ENCODE measurements around the gene SLC16A7. TPM values are rescaled to one million over a fixed set of nuclear protein-coding genes. Genes with fewer than 3 reads are reported as not detected.
"Not testable (repeated sequence)": the region's sequence is repeated elsewhere in the genome, so short reads cannot be mapped to it uniquely, and the experiment has no call there.

Gene SLC16A7
- polyA plus RNA-seq, 6 donors from 2014 or later: 12.6 to 38.9 (median 29.1) TPM

- ATAC-seq (ENCODE audit: low read depth in 2 of 2) (no peak), DNase-seq (no peak)
- Mint-ChIP-seq H3K4me3 (peak overlapping the region; percentile 81 to 99 (median 94)), H3K27ac (peak overlapping the region; percentile 76 to 100 (median 92)), H3K9me3 (peaks cover 0 to 4% (median 0%) of the 10 kb centered on the region in 7 donors), H3K4me1 (peaks cover 21 to 35% (median 34%) of the 10 kb centered on the region in 3 donors), H3K36me3 (peaks cover 0 to 3% of the 10 kb centered on the region in 2 donors), H3K27me3 (no peaks in the 10 kb centered on the region)
Observed at GRCh38 chr12:59595565-59595882, 305 bp upstream of the SLC16A7 start.

- H3K4me3 Mint-ChIP-seq: peak overlapping the region; percentile 81 to 99 (median 94)
- peaks cover 21 to 46% (median 41%) of the 10 kb centered on the region in 3 donors for H3K4me1 Mint-ChIP-seq
- peaks cover 0 to 4% (median 0%) of the 10 kb centered on the region in 7 donors for H3K9me3 Mint-ChIP-seq
- no peaks in the 10 kb centered on the region for H3K27me3 Mint-ChIP-seq
- H3K36me3 Mint-ChIP-seq: peaks cover 0 to 7% of the 10 kb centered on the region in 2 donors
- peak overlapping the region; percentile 92 to 100 (median 100) for H3K27ac Mint-ChIP-seq
- ATAC-seq (ENCODE audit: low read depth in 2 of 2) (no peak), DNase-seq (no peak)
Observed at GRCh38 chr12:59597385-59597781, 1.6 kb downstream of the SLC16A7 start.

GRCh38 chr12:59600171-59600570, 4.3 kb downstream of the SLC16A7 start:
- peak overlapping the region in 2 of 6 donors; percentile 51 to 68 for H3K27ac Mint-ChIP-seq
- no peak for ATAC-seq (ENCODE audit: low read depth in 2 of 2)
- H3K9me3 Mint-ChIP-seq: peaks cover 0 to 4% (median 0%) of the 10 kb centered on the region in 7 donors
- H3K4me3 Mint-ChIP-seq: peak overlapping the region in 1 of 8 donors; percentile 61
- no peaks in the 10 kb centered on the region for H3K27me3 Mint-ChIP-seq
- peaks cover 35 to 63% (median 58%) of the 10 kb centered on the region in 3 donors for H3K4me1 Mint-ChIP-seq
- no peak for DNase-seq
- peaks cover 9 to 12% of the 10 kb centered on the region in 2 donors for H3K36me3 Mint-ChIP-seq

DNA sequence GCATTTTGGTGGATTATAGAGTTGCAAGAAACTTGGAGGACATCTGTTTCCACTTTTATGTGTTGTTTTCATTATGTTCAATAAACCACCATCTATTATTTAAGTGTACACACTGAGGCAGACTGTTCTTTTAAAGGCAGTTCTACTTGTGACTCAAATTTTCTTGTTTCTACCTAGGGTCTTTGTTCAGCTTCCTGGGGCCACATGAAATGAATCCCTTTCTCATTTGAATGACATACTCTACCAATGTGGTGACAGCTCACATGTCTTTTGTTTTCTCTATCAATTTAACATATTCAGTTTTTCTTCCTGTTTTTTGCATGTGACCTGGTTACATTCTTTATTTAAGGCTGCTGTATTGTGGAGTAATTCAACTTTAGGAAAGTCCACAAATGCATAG, 7.9 kb downstream of the SLC16A7 start:
- H3K9me3 Mint-ChIP-seq: no peaks in the 10 kb centered on the region
- no peak overlapping the region for H3K4me3 Mint-ChIP-seq
- H3K27ac Mint-ChIP-seq: peak overlapping the region in 2 of 6 donors; percentile 11 to 12
- peak; percentile 50 to 72 for ATAC-seq (ENCODE audit: low read depth in 2 of 2)
- no peak for DNase-seq
- no peaks in the 10 kb centered on the region for H3K27me3 Mint-ChIP-seq
- peaks cover 9 to 12% of the 10 kb centered on the region in 2 donors for H3K36me3 Mint-ChIP-seq
- peaks cover 24 to 45% (median 34%) of the 10 kb centered on the region in 3 donors for H3K4me1 Mint-ChIP-seq

DNA sequence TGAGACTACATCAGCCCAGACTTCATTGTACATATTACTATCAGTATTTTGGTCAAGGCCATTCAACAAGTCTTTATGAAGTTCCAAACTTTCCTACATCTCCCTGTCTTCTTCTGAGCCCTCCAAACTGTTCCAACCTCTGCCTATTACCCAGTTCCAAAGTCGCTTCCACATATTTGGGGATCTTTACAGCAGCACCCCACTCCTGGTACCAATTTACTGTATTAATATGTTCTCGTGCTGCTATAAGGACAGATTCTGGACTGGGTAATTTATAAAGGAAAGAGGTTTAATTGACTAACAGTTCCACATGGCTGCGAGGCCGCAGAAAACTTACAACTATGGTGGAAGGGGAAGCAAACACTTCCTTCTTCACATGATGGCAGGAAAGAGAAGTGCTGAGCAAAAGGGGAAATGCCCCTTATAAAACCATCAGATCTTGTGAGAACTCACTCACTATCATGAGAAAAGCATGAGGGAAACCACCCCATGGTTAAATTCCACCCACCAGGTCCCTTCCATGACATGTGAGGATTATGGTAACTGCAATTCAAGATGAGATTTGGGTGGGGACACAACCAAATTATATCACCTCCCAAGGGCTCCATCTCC, 17.1 kb downstream of the SLC16A7 start:
- Mint-ChIP-seq H3K27ac (peak overlapping the region in 5 of 6 donors; percentile 60 to 84 (median 63)), H3K4me3 (peak overlapping the region in 1 of 8 donors; percentile 1), H3K4me1 (peaks cover 0 to 11% (median 2%) of the 10 kb centered on the region in 3 donors), H3K9me3 (peaks cover 4 to 38% (median 32%) of the 10 kb centered on the region in 7 donors), H3K36me3 (peaks cover 16 to 25% of the 10 kb centered on the region in 2 donors)
- ATAC-seq (ENCODE audit: low read depth in 2 of 2): peak; percentile 41 to 77
- DNase-seq: peak; percentile 25
- not testable (repeated sequence) for H3K27me3 Mint-ChIP-seq

GRCh38 chr12:59615392-59616165, 19.8 kb downstream of the SLC16A7 start:
- peaks cover 4 to 31% (median 25%) of the 10 kb centered on the region in 7 donors for H3K9me3 Mint-ChIP-seq
- no peak overlapping the region for H3K4me3 Mint-ChIP-seq
- H3K27me3 Mint-ChIP-seq: no peaks in the 10 kb centered on the region
- ATAC-seq (ENCODE audit: low read depth in 2 of 2) (no peak), DNase-seq (no peak)
- peaks cover 11 to 16% (median 15%) of the 10 kb centered on the region in 3 donors for H3K4me1 Mint-ChIP-seq
- H3K36me3 Mint-ChIP-seq: peaks cover 16 to 24% of the 10 kb centered on the region in 2 donors
- H3K27ac Mint-ChIP-seq: peak overlapping the region in 1 of 6 donors; percentile 78

DNA sequence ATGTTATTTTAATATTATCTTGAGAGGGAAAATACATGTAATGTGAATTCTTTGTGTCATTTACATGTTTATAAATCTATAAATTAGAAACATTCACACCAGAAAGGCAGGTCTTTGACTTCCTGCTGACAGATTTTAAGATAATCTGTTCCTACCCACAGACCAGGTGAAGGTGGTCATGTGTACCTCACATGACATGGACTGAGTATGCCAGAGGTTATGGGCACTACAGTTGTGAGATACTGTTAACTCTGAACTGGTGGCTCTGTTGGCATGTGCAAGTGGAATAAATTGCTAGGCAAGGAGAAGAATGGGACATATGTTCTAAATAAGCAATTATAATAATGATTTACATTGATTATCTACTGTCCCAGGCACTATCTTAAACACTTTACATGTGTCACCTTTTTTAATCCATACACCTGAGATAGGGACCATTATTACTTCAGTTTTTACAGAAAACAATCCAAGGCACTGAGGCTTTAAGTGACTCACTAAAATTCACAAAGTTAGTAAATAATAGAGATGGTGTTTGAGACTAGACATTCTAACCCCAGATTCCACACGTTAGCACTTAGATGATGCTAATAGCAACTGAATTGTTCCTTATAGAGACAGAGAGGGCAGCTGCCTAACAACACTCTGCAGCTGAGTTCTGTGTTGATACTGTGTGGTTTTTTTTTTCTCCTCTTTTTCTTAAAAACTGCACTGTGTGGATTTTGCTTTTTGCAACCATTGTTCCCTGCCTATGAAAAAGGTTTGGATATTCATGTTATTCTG, 23.8 kb downstream of the SLC16A7 start:
- DNase-seq: no peak
- Mint-ChIP-seq H3K9me3 (peaks cover 0 to 2% (median 0%) of the 10 kb centered on the region in 7 donors), H3K36me3 (no peaks in the 10 kb centered on the region), H3K4me1 (peaks cover 25 to 30% (median 27%) of the 10 kb centered on the region in 3 donors), H3K4me3 (peak overlapping the region in 5 of 8 donors; percentile 22 to 69 (median 59)), H3K27me3 (no peaks in the 10 kb centered on the region), H3K27ac (peak overlapping the region in 5 of 6 donors; percentile 13 to 56 (median 35))
- peak; percentile 27 to 42 for ATAC-seq (ENCODE audit: low read depth in 2 of 2)

- H3K9me3 Mint-ChIP-seq: no peaks in the 10 kb centered on the region
- peak overlapping the region in 7 of 8 donors; percentile 22 to 69 (median 52) for H3K4me3 Mint-ChIP-seq
- DNase-seq (peak; percentile 43), ATAC-seq (ENCODE audit: low read depth in 2 of 2) (peak; percentile 92 to 94)
- H3K27ac Mint-ChIP-seq: peak overlapping the region; percentile 13 to 92 (median 42)
- H3K36me3 Mint-ChIP-seq: no peaks in the 10 kb centered on the region
- peaks cover 30 to 33% (median 31%) of the 10 kb centered on the region in 3 donors for H3K4me1 Mint-ChIP-seq
- H3K27me3 Mint-ChIP-seq: no peaks in the 10 kb centered on the region
Observed at GRCh38 chr12:59620326-59620725, 24.5 kb downstream of the SLC16A7 start.

GRCh38 chr12:59624732-59625460, 29.1 kb downstream of the SLC16A7 start:
- H3K9me3 Mint-ChIP-seq: no peaks in the 10 kb centered on the region
- peak overlapping the region in 1 of 6 donors; percentile 40 for H3K27ac Mint-ChIP-seq
- no peaks in the 10 kb centered on the region for H3K27me3 Mint-ChIP-seq
- no peak for ATAC-seq (ENCODE audit: low read depth in 2 of 2)
- H3K4me3 Mint-ChIP-seq: peak overlapping the region in 1 of 8 donors; percentile 16
- peaks cover 0 to 13% of the 10 kb centered on the region in 2 donors for H3K36me3 Mint-ChIP-seq
- peaks cover 29 to 40% (median 37%) of the 10 kb centered on the region in 3 donors for H3K4me1 Mint-ChIP-seq
- DNase-seq: no peak

- Mint-ChIP-seq H3K27ac (peak overlapping the region in 1 of 6 donors; percentile 35), H3K9me3 (no peaks in the 10 kb centered on the region), H3K4me3 (no peak overlapping the region), H3K4me1 (peaks cover 17 to 35% (median 27%) of the 10 kb centered on the region in 3 donors), H3K36me3 (peaks cover 0 to 17% of the 10 kb centered on the region in 2 donors), H3K27me3 (no peaks in the 10 kb centered on the region)
- ATAC-seq (ENCODE audit: low read depth in 2 of 2) (no peak), DNase-seq (no peak)
Observed at GRCh38 chr12:59626382-59626781, 30.6 kb downstream of the SLC16A7 start.

- peaks cover 0 to 17% of the 10 kb centered on the region in 2 donors for H3K36me3 Mint-ChIP-seq
Observed at GRCh38 chr12:59627582-59627981, 31.8 kb downstream of the SLC16A7 start.

DNA sequence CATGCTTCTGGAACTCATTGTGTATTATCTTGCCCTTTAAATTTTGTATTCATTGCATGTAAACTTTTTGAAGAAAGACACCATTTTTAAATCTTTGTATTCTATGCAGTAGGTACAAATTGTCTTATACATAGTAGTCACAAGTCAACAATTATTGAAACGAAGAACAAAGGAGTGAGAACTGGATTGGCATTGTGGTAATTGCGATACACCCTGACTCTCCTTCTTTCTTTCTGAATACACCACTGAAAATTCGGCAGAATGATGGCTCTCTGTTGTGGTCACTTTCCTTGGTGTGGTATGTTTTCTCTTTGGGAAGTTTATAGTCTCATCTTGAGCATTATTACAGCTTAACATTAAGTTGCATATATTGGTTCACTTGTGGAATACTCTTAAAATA, 34.1 kb downstream of the SLC16A7 start:
- no peaks in the 10 kb centered on the region for H3K9me3 Mint-ChIP-seq
- no peak overlapping the region for H3K4me3 Mint-ChIP-seq
- H3K4me1 Mint-ChIP-seq: peaks cover 34 to 51% (median 34%) of the 10 kb centered on the region in 3 donors

More at GRCh38 chr12:59627582-59627981, 31.8 kb downstream of the SLC16A7 start:
- H3K9me3 Mint-ChIP-seq: no peaks in the 10 kb centered on the region
- H3K4me1 Mint-ChIP-seq: peaks cover 27 to 47% (median 33%) of the 10 kb centered on the region in 3 donors
- H3K27me3 Mint-ChIP-seq: no peaks in the 10 kb centered on the region
- DNase-seq (no peak), ATAC-seq (ENCODE audit: low read depth in 2 of 2) (no peak)
- no peak overlapping the region for H3K4me3 Mint-ChIP-seq
- H3K27ac Mint-ChIP-seq: peak overlapping the region in 1 of 6 donors; percentile 33

More for the DNA sequence above, 34.1 kb downstream of the SLC16A7 start:
- no peak overlapping the region for H3K27ac Mint-ChIP-seq
- H3K36me3 Mint-ChIP-seq: peaks cover 0 to 17% of the 10 kb centered on the region in 2 donors
- DNase-seq (no peak), ATAC-seq (ENCODE audit: low read depth in 2 of 2) (no peak)
- no peaks in the 10 kb centered on the region for H3K27me3 Mint-ChIP-seq
